Cardiac muscle cell (in vitro differentiated cells and primary cell): ENCODE measurements around the gene CBFA2T3. TPM values are rescaled to one million over a fixed set of nuclear protein-coding genes. Genes with fewer than 3 reads are reported as not detected.

Experiments
- DNase-seq, 2 donors: peaks; one replicate each; pipeline versions ENCODE4 v3.0.0 to v3.0.0-alpha.2; 2010 to 2017; ENCODE audit warnings: low read depth in 1 of 2, low spot score in 1 of 2
- H3K27ac ChIP-seq: fragments of 200-600 bp; sonication (generic); 2 replicates; pipeline ENCODE4 v1.5.1; 2016
- H3K27me3 ChIP-seq: fragments of 200-600 bp; sonication (generic); 2 replicates; pipeline ENCODE4 v1.6.0; 2016; ENCODE audit warnings: control low read depth
- H3K36me3 ChIP-seq: fragments of 200-600 bp; sonication (generic); 2 replicates; pipeline ENCODE4 v1.5.1; 2016; ENCODE audit warnings: control low read depth
- H3K4me1 ChIP-seq: fragments of 200-600 bp; sonication (generic); 2 replicates; pipeline ENCODE4 v1.8.1; 2017; ENCODE audit warnings: low read depth, mild to moderate bottlenecking, mixed run types
- H3K4me3 ChIP-seq: fragments of 200-600 bp; sonication (generic); 2 replicates; pipeline ENCODE4 v1.5.1; 2016; ENCODE audit warnings: mild to moderate bottlenecking
- H3K9me3 ChIP-seq: fragments of 200-600 bp; sonication (generic); 2 replicates; pipeline ENCODE4 v1.5.1; 2017; ENCODE audit warnings: low read depth, mild to moderate bottlenecking, control low read depth
- polyA plus RNA-seq: library from polyadenylated mRNA; unstranded; fragments of >200 nt; fragmentation: Nextera tagmentation; extraction: Ambion mirVana; gene quantifications from 2 replicates; pipeline ENCODE4 v1.2.1, GENCODE V29; 2016
- total RNA-seq: library from RNA; depleted of rRNA; stranded (reverse); fragments of >200 nt; gene quantifications from 2 replicates; pipeline ENCODE4 v1.2.3, GENCODE V29; 2016
- TF ChIP-seq, protein P1 (sequence below): IDR thresholded peaks from 2 replicates; pipeline ENCODE4 v1.5.1; 2012; ENCODE audit warnings: low read depth, mild to moderate bottlenecking, low read length

The CBFA2T3 gene
- total and polyA plus RNA-seq, 2 experiments from 2014 or later: 0.69 to 1.5 TPM

GRCh38 chr16:88877564-88878289 lies 99.3 kb downstream of the CBFA2T3 start:
- H3K9me3 ChIP-seq: no peaks in the 10 kb centered on the region
- H3K27ac ChIP-seq: no peak overlapping the region
- no peak for DNase-seq
- TF ChIP-seq, protein P1, sequence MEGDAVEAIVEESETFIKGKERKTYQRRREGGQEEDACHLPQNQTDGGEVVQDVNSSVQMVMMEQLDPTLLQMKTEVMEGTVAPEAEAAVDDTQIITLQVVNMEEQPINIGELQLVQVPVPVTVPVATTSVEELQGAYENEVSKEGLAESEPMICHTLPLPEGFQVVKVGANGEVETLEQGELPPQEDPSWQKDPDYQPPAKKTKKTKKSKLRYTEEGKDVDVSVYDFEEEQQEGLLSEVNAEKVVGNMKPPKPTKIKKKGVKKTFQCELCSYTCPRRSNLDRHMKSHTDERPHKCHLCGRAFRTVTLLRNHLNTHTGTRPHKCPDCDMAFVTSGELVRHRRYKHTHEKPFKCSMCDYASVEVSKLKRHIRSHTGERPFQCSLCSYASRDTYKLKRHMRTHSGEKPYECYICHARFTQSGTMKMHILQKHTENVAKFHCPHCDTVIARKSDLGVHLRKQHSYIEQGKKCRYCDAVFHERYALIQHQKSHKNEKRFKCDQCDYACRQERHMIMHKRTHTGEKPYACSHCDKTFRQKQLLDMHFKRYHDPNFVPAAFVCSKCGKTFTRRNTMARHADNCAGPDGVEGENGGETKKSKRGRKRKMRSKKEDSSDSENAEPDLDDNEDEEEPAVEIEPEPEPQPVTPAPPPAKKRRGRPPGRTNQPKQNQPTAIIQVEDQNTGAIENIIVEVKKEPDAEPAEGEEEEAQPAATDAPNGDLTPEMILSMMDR: no peak
- H3K36me3 ChIP-seq: no peaks in the 10 kb centered on the region
- no peaks in the 10 kb centered on the region for H3K27me3 ChIP-seq
- H3K4me3 ChIP-seq: no peak overlapping the region
- H3K4me1 ChIP-seq: peaks cover 11% of the 10 kb centered on the region

DNA sequence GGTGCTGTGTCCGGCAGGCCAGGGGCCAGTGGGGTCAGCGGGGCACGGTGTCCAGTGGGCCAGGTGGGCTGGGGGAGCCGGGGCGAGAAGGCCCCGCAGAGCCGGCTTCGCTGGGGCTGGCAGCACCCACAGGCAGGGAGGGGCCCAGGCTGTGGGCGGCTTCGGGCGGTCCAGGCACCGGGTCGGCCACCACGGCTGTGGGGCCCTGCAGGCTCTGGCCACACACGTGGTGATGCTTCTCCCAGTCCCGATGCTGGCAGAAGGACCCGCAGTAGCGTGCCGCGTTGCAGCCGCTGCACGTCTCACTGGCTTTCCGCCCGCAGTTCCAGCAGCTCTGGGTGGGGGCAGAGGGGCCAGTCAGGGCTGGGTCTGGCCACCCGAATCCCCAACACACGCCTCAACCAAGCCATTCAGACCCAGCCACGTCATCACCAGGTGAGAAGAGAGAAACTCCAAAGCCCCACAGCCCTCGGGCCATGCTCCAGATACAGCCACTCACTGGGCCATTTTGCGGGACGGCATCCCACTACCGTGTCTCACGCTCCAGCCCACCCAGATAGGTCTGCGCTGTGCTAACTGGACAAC lies 100.0 kb downstream of the CBFA2T3 start:
- no peaks in the 10 kb centered on the region for H3K27me3 ChIP-seq
- H3K36me3 ChIP-seq: no peaks in the 10 kb centered on the region
- H3K9me3 ChIP-seq: no peaks in the 10 kb centered on the region
- TF ChIP-seq, protein P1: no peak
- H3K4me3 ChIP-seq: no peak overlapping the region
- no peak for DNase-seq
- H3K4me1 ChIP-seq: peaks cover 11% of the 10 kb centered on the region
- no peak overlapping the region for H3K27ac ChIP-seq

DNA sequence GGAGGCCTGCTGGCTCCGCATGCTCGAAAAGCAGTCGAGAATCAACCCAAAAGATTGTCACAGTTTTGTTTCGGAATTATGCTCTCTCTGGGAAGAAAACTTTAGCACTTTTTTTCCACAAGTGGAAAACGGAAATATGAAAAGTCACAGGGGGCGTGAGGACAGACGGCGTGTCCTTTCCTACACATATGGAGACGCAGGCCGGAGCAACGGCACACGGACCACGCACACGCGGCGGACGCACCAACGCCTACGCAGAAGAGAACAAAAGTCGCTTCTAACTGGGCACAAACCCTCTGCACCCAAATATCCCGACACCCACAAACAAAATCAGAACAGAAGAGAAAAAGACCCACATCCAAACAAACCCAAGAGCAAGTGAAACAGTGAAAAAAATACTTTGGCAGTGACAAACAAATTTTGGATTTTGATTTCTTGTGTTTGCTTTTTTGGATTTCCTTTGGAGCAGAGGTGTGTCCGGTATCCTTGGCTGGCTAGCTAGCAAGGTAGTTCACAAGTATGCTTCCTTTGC lies 101.2 kb downstream of the CBFA2T3 start:
- Histone ChIP-seq H3K27me3 (no peaks in the 10 kb centered on the region), H3K9me3 (no peaks in the 10 kb centered on the region), H3K4me1 (peaks cover 13% of the 10 kb centered on the region), H3K36me3 (no peaks in the 10 kb centered on the region), H3K4me3 (no peak overlapping the region), H3K27ac (no peak overlapping the region)
- no peak for DNase-seq
- TF ChIP-seq, protein P1: no peak

DNA sequence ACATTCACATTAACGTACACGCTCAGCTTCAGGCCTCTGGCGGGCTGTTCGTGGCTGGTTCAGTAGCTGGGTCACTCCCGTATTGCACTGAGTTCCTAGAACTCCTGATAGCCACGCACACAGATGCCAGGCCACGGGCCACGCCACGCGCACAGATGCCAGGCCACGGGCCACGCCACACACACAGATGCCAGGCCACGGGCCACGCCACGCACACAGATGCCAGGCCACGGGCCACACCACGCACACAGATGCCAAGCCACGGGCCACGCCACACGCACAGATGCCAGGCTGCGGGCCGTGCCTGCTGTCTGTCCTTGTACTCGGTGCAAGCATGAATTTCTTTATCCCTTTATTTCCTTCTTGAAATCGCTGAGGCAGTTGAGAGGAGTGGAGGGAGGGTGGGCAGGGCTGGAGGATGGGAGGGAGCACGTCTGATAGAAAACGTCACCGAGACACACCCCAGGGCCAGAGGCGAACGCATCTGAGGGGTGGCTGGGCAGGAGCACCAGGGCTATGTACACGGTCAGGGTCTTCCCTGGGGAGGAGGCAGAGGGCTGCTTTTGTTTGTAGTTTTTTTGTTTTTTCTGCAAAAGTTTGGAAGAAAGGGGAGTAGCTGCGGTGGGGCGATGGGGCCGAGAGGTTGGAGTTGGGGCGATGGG lies 101.9 kb downstream of the CBFA2T3 start:
- no peaks in the 10 kb centered on the region for H3K27me3 ChIP-seq

GRCh38 chr16:88872650-88873331 lies 104.2 kb downstream of the CBFA2T3 start:
- Histone ChIP-seq H3K9me3 (no peaks in the 10 kb centered on the region), H3K27me3 (no peaks in the 10 kb centered on the region), H3K27ac (no peak overlapping the region), H3K36me3 (no peaks in the 10 kb centered on the region), H3K4me1 (peaks cover 6% of the 10 kb centered on the region), H3K4me3 (no peak overlapping the region)
- TF ChIP-seq, protein P1: no peak
- DNase-seq: no peak

More for the DNA sequence above, 101.9 kb downstream of the CBFA2T3 start:
- H3K27ac ChIP-seq: no peak overlapping the region
- H3K9me3 ChIP-seq: no peaks in the 10 kb centered on the region
- H3K4me3 ChIP-seq: no peak overlapping the region
- TF ChIP-seq, protein P1: no peak
- H3K36me3 ChIP-seq: no peaks in the 10 kb centered on the region
- peaks cover 6% of the 10 kb centered on the region for H3K4me1 ChIP-seq
- DNase-seq: no peak
